Mucosa of stomach (tissue), 1 donor: ENCODE measurements around the gene ASRGL1.
"Not testable (repeated sequence)": the region's sequence is repeated elsewhere in the genome, so short reads cannot be mapped to it uniquely, and the experiment has no call there.

Experiments used
- H3K27me3 ChIP-seq: one replicate; pipeline ENCODE4 v1.7.0; 2013; ENCODE audit warnings: mild to moderate bottlenecking, low read length; ENCODE audit not compliant: control insufficient read depth, insufficient read depth
- H3K36me3 ChIP-seq: one replicate; pipeline ENCODE4 v1.7.0; 2013; ENCODE audit warnings: low read length; ENCODE audit not compliant: control insufficient read depth, insufficient read depth
- H3K4me1 ChIP-seq: one replicate; pipeline ENCODE4 v1.7.0; 2013; ENCODE audit warnings: mild to moderate bottlenecking, low read length; ENCODE audit not compliant: control insufficient read depth, insufficient read depth
- H3K4me3 ChIP-seq: one replicate; pipeline ENCODE4 v1.7.0; 2013; ENCODE audit warnings: low read length
- H3K9ac ChIP-seq: one replicate; pipeline ENCODE4 v1.7.0; 2013; ENCODE audit warnings: mild to moderate bottlenecking, low read length, moderate library complexity
- H3K9me3 ChIP-seq: one replicate; pipeline ENCODE4 v1.7.0; 2013; ENCODE audit warnings: mild to moderate bottlenecking, low read length, moderate library complexity; ENCODE audit not compliant: control insufficient read depth
- donor health status: Pancreatic carcinoma.

The ASRGL1 gene

GRCh38 chr11:62337303-62338181, at the start of gene ASRGL1:
TSS of gene ASRGL1 (plus strand) at chr11:62337448. CDS start at chr11:62337978, 530 bp downstream.
- Histone ChIP-seq H3K9me3 (no peaks in the 10 kb centered on the region), H3K36me3 (no peaks in the 10 kb centered on the region), H3K27me3 (no peaks in the 10 kb centered on the region), H3K4me1 (peaks cover 15% of the 10 kb centered on the region), H3K9ac (peak within 1 kb of the TSS; percentile 61), H3K4me3 (no peak within 1 kb of the TSS)

DNA sequence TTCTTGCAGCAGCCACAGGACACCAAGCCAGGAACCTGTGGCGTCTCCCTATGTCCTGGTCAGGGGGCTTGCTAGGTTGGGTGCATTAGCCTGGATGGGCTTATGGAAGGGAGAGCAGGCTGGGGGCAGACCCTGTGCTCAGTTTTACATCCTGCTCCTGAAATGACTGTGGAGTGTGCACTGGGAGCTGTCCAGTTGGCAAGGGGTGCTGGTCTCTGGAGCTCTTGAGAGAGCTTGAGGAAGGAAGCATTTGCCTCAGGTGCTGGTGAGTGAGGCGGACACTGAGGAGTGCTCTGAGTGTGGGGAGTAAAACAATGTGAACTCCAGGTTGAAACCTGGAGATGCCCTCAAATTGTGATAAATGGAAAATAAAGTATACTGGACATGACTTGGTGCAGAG, 41.7 kb upstream of the ASRGL1 start:
- H3K4me3 ChIP-seq: no peak overlapping the region
- H3K4me1 ChIP-seq: no peaks in the 10 kb centered on the region
- H3K9me3 ChIP-seq: no peaks in the 10 kb centered on the region
- no peak overlapping the region for H3K9ac ChIP-seq
- peaks cover 10% of the 10 kb centered on the region for H3K27me3 ChIP-seq
- no peaks in the 10 kb centered on the region for H3K36me3 ChIP-seq

GRCh38 chr11:62298975-62299374, 38.3 kb upstream of the ASRGL1 start, which contains the start of gene SCGB1D4:
TSS of gene SCGB1D4 (minus strand) at chr11:62299075. CDS start at chr11:62299010, 65 bp downstream.
- Histone ChIP-seq H3K4me1 (no peaks in the 10 kb centered on the region), H3K4me3 (no peak within 1 kb of the TSS), H3K27me3 (peaks cover 7% of the 10 kb centered on the region), H3K36me3 (no peaks in the 10 kb centered on the region), H3K9me3 (no peaks in the 10 kb centered on the region), H3K9ac (no peak within 1 kb of the TSS)

DNA sequence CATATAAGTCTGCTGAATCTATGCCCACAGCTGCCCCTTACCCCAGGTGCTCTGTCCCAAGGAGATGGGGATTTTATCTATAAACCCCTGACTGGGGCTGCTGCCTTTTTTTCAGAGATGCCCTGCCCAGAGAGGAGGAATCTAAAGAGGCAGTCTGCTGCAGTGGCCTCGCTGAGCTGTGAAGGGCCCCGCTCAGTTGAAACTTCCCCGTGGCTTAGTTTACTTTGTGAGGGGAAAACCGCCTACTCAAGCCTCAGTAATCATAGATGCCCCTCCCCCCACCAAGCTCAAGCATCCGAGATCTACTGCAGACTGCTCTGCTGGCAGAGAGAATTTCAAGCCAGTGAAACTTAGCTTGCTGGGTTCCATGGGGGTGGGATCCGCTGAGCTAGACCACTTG, 31.0 kb upstream of the ASRGL1 start:
- Histone ChIP-seq H3K4me3 (no peak overlapping the region), H3K4me1 (no peaks in the 10 kb centered on the region), H3K27me3 (peaks cover 3% of the 10 kb centered on the region), H3K36me3 (no peaks in the 10 kb centered on the region), H3K9ac (no peak overlapping the region), H3K9me3 (no peaks in the 10 kb centered on the region)

GRCh38 chr11:62307950-62308349, 29.3 kb upstream of the ASRGL1 start:
- Histone ChIP-seq H3K4me3 (no peak overlapping the region), H3K9me3 (no peaks in the 10 kb centered on the region), H3K9ac (no peak overlapping the region), H3K4me1 (no peaks in the 10 kb centered on the region), H3K27me3 (peaks cover 6% of the 10 kb centered on the region), H3K36me3 (no peaks in the 10 kb centered on the region)

GRCh38 chr11:62309991-62310390, 27.3 kb upstream of the ASRGL1 start:
- peaks cover 7% of the 10 kb centered on the region for H3K27me3 ChIP-seq
- no peaks in the 10 kb centered on the region for H3K4me1 ChIP-seq
- no peaks in the 10 kb centered on the region for H3K36me3 ChIP-seq
- no peaks in the 10 kb centered on the region for H3K9me3 ChIP-seq
- H3K4me3 ChIP-seq: no peak overlapping the region
- H3K9ac ChIP-seq: no peak overlapping the region

GRCh38 chr11:62315431-62315830, 21.8 kb upstream of the ASRGL1 start:
- H3K4me3 ChIP-seq: no peak overlapping the region
- H3K36me3 ChIP-seq: no peaks in the 10 kb centered on the region
- H3K9me3 ChIP-seq: no peaks in the 10 kb centered on the region
- no peak overlapping the region for H3K9ac ChIP-seq
- H3K4me1 ChIP-seq: no peaks in the 10 kb centered on the region
- H3K27me3 ChIP-seq: peaks cover 3% of the 10 kb centered on the region

- no peak overlapping the region for H3K4me3 ChIP-seq
- H3K36me3 ChIP-seq: no peaks in the 10 kb centered on the region
- no peaks in the 10 kb centered on the region for H3K27me3 ChIP-seq
- peaks cover 11% of the 10 kb centered on the region for H3K4me1 ChIP-seq
- no peak overlapping the region for H3K9ac ChIP-seq
- H3K9me3 ChIP-seq: no peaks in the 10 kb centered on the region
Measured at GRCh38 chr11:62322524-62322923, 14.7 kb upstream of the ASRGL1 start.

- Histone ChIP-seq H3K27me3 (no peaks in the 10 kb centered on the region), H3K9me3 (no peaks in the 10 kb centered on the region), H3K4me1 (peaks cover 11% of the 10 kb centered on the region), H3K9ac (no peak overlapping the region), H3K4me3 (no peak overlapping the region), H3K36me3 (no peaks in the 10 kb centered on the region)
Measured at GRCh38 chr11:62324731-62325556, 12.3 kb upstream of the ASRGL1 start.

- peaks cover 11% of the 10 kb centered on the region for H3K4me1 ChIP-seq
- not testable (repeated sequence) for H3K36me3 ChIP-seq, H3K27me3 ChIP-seq, H3K9me3 ChIP-seq, H3K9ac ChIP-seq, H3K4me3 ChIP-seq
Measured at GRCh38 chr11:62325781-62326180, 11.5 kb upstream of the ASRGL1 start.

DNA sequence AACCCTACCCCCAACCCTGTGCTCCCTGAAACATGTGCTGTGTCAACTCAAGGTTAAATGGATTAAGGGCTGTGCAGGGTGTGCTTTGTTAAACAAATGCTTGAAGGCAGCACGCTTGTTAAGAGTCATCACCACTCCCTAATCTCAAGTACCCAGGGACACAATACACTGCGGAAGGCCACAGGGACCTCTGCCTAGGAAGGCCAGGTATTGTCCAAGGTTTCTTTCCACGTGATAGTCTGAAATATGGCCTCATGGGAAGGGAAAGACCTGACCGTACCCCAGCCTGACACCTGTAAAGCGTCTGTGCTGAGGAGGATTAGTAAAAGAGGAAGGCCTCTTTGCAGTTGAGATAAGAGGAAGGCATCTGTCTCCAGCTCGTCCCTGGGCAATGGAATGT, 10.5 kb upstream of the ASRGL1 start:
- H3K4me1 ChIP-seq: peaks cover 11% of the 10 kb centered on the region
- not testable (repeated sequence) for H3K27me3 ChIP-seq, H3K36me3 ChIP-seq, H3K9ac ChIP-seq, H3K4me3 ChIP-seq, H3K9me3 ChIP-seq

DNA sequence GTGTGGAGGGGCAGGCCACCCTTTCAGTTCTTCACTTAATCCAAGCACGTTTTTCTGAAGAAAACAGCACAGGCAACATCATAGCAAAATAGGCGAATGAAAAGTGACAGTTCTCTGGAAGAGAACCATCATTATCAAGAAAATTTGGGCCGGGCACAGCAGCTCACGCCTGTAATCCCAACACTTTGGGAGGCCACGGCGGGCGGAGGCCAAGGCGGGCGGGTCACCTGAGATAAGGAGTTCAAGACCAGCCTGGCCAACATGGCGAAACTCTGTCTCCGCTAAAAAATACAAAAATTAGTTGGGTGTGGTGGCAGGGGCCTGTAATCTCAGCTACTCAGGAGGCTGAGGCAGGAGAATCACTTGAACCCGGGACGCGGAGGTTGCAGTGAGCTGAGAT, 9.7 kb upstream of the ASRGL1 start:
- H3K27me3 ChIP-seq, H3K36me3 ChIP-seq, H3K9ac ChIP-seq, H3K9me3 ChIP-seq, H3K4me3 ChIP-seq: not testable (repeated sequence)
- H3K4me1 ChIP-seq: peaks cover 11% of the 10 kb centered on the region
